Keratinocyte (primary cell): ENCODE measurements around the gene KIF26A. TPM values are rescaled to one million over a fixed set of nuclear protein-coding genes. Genes with fewer than 3 reads are reported as not detected.

ENCODE experiments used
- DNase-seq: peaks from one replicate; pipeline ENCODE4 v3.0.0-alpha.2; 2011; ENCODE audit warnings: low read depth, missing footprints, low spot score
- FAIRE-seq: peaks from 2 replicates; lab custom pipeline; 2011; peaks lifted over from hg19 to GRCh38; lab: Jason Lieb, UNC
- H2AFZ ChIP-seq: 2 replicates; pipeline ENCODE4 v1.6.0; 2012; ENCODE audit warnings: low read length, control low read depth, inconsistent platforms; ENCODE audit not compliant: control insufficient read depth
- H3K27ac ChIP-seq: 2 replicates; pipeline ENCODE4 v1.5.1; 2011; ENCODE audit warnings: low read length; ENCODE audit not compliant: control insufficient read depth, insufficient read depth
- H3K27me3 ChIP-seq: 3 replicates; pipeline ENCODE4 v1.6.0; 2011; ENCODE audit warnings: low read length; ENCODE audit not compliant: control insufficient read depth, insufficient read depth; ENCODE audit errors: extremely low read depth
- H3K36me3 ChIP-seq, 2 experiments: 2 replicates in 1 of 2; 3 replicates in 1 of 2; pipeline ENCODE4 v1.5.1; 2011; ENCODE audit warnings: low read length in 2 of 2, mild to moderate bottlenecking in 1 of 2; ENCODE audit not compliant: control insufficient read depth in 2 of 2, insufficient read depth in 2 of 2; ENCODE audit errors: extremely low read depth in 1 of 2
- H3K4me1 ChIP-seq: 3 replicates; pipeline ENCODE4 v1.5.1; 2011; ENCODE audit warnings: low read length; ENCODE audit not compliant: control insufficient read depth, insufficient read depth; ENCODE audit errors: extremely low read depth
- H3K4me2 ChIP-seq: 3 replicates; pipeline ENCODE4 v1.6.0; 2011; ENCODE audit warnings: low read depth, low read length; ENCODE audit not compliant: control insufficient read depth, insufficient read depth; ENCODE audit errors: extremely low read depth
- H3K4me3 ChIP-seq, 3 experiments: fragments of 200-600 bp in 1 of 3; sonication (generic) in 1 of 3; 2 replicates in 2 of 3; 3 replicates in 1 of 3; pipeline ENCODE4 v1.5.1; 2011 to 2016; ENCODE audit warnings: low read length in 3 of 3, mild to moderate bottlenecking in 3 of 3, control low read depth in 2 of 3, inconsistent platforms in 1 of 3, low read depth in 1 of 3, mixed read lengths in 1 of 3, mixed run types in 1 of 3, moderate library complexity in 1 of 3; ENCODE audit not compliant: control insufficient read depth in 2 of 3, insufficient read depth in 2 of 3; ENCODE audit errors: extremely low read depth in 1 of 3
- H3K79me2 ChIP-seq: 2 replicates; pipeline ENCODE4 v1.6.0; 2012; ENCODE audit warnings: low read length; ENCODE audit not compliant: control insufficient read depth, insufficient read depth
- H3K9ac ChIP-seq: 3 replicates; pipeline ENCODE4 v1.6.0; 2011; ENCODE audit warnings: low read length; ENCODE audit not compliant: control insufficient read depth, insufficient read depth; ENCODE audit errors: extremely low read depth
- H3K9me1 ChIP-seq: 3 replicates; pipeline ENCODE4 v1.6.0; 2011; ENCODE audit warnings: low read length; ENCODE audit not compliant: control insufficient read depth, insufficient read depth; ENCODE audit errors: extremely low read depth
- H3K9me3 ChIP-seq: 2 replicates; pipeline ENCODE4 v1.5.1; 2012; ENCODE audit warnings: low read depth, low read length; ENCODE audit not compliant: control insufficient read depth
- H4K20me1 ChIP-seq: 3 replicates; pipeline ENCODE4 v1.6.0; 2011; ENCODE audit warnings: low read length; ENCODE audit not compliant: control insufficient read depth, insufficient read depth; ENCODE audit errors: extremely low read depth
- CTCF ChIP-seq, 3 experiments: IDR thresholded peaks in 1 of 3; conservative IDR thresholded peaks in 1 of 3; optimal IDR thresholded peaks in 1 of 3; 2 replicates in 2 of 3; 3 replicates in 1 of 3; pipeline versions ENCODE3 to v1.5.1; 2011; ENCODE audit warnings: low read length in 3 of 3, mild to moderate bottlenecking in 3 of 3, moderate library complexity in 2 of 3, control low read depth in 1 of 3, inconsistent platforms in 1 of 3; ENCODE audit not compliant: insufficient read depth in 2 of 3; ENCODE audit errors: extremely low read depth in 1 of 3
- EZH2 ChIP-seq: IDR thresholded peaks from one replicate; pipeline ENCODE4 v1.6.1; 2012; ENCODE audit warnings: inconsistent platforms, mild to moderate bottlenecking, low read length, moderate library complexity
- dilution Hi-C: fragments of 300-500 bp; cut with MboI; formaldehyde crosslinking; loops from one replicate; pipeline ENCODE4 v1.7.0; 2020; ENCODE audit warnings: low sequenced_read_pairs; ENCODE audit not compliant: extremely low pct_ligation_motif_present
- polyA plus RNA-seq, 5 experiments: library from polyadenylated mRNA; depleted of rRNA in 3 of 5; stranded (reverse) in 3 of 5; stranded (forward) in 1 of 5; unstranded in 1 of 5; fragments of >200 nt; gene quantifications; 1 replicate in 1 of 5; 2 replicates in 3 of 5; 3 replicates in 1 of 5; pipeline versions ENCODE4 v1.2.1 to v1.2.3, GENCODE V29; 2011 to 2012; ENCODE audit warnings: missing spikeins in 2 of 5, low read depth in 1 of 5, low replicate concordance in 1 of 5

KIF26A gene
- polyA plus RNA-seq, 1 donor (not counting 4 experiments of a cell fraction or from before 2014, with no cell fraction given) = 0.07 TPM

- Histone ChIP-seq H3K4me1 (no peaks in the 10 kb centered on the region), H3K27ac (no peak overlapping the region), H3K4me2 (no peak overlapping the region), H3K36me3 (no peaks in the 10 kb centered on the region), H3K79me2 (no peaks in the 10 kb centered on the region), H3K9me1 (no peaks in the 10 kb centered on the region), H3K9ac (no peak overlapping the region), H3K9me3 (no peaks in the 10 kb centered on the region), H2AFZ (no peak overlapping the region), H3K4me3 (no peak overlapping the region), H3K27me3 (peaks cover 23% of the 10 kb centered on the region), H4K20me1 (no peaks in the 10 kb centered on the region)
- dilution Hi-C loops = no loop called here
- FAIRE-seq (no peak), DNase-seq (no peak)
- TF ChIP-seq CTCF (optimal IDR thresholded peaks at IDR 0.05 in 1 of 3, IDR thresholded peaks at IDR 0.05 in 1 of 3, conservative IDR thresholded peaks at IDR 0.05 in 1 of 3; ENCODE audit: extremely low read depth in 1 of 3, insufficient read depth in 2 of 3, low read length in 3 of 3) (no peak), EZH2 (no peak)
Observed at GRCh38 chr14:104195878-104196277, 57.5 kb downstream of the KIF26A start.

- peaks cover 23% of the 10 kb centered on the region for H3K27me3 ChIP-seq
- no peaks in the 10 kb centered on the region for H3K4me1 ChIP-seq
- H2AFZ ChIP-seq = no peak overlapping the region
- dilution Hi-C loops = no loop called here
- no peak overlapping the region for H3K4me3 ChIP-seq
- H3K36me3 ChIP-seq = no peaks in the 10 kb centered on the region
- H3K9me3 ChIP-seq = no peaks in the 10 kb centered on the region
- H3K27ac ChIP-seq = no peak overlapping the region
- FAIRE-seq (no peak), DNase-seq (no peak)
- H3K9ac ChIP-seq = no peak overlapping the region
- H3K79me2 ChIP-seq = no peaks in the 10 kb centered on the region
- no peaks in the 10 kb centered on the region for H4K20me1 ChIP-seq
- no peak overlapping the region for H3K4me2 ChIP-seq
- TF ChIP-seq CTCF (optimal IDR thresholded peaks at IDR 0.05 in 1 of 3, IDR thresholded peaks at IDR 0.05 in 1 of 3, conservative IDR thresholded peaks at IDR 0.05 in 1 of 3; ENCODE audit: extremely low read depth in 1 of 3, insufficient read depth in 2 of 3, low read length in 3 of 3) = no peak
- no peak for TF ChIP-seq EZH2
- no peaks in the 10 kb centered on the region for H3K9me1 ChIP-seq
Observed at GRCh38 chr14:104196461-104197140, 58.2 kb downstream of the KIF26A start.
